KG1 (cell line): ENCODE results near the gene KIF16B.

ENCODE experiments used
- DNase-seq: peaks from one replicate; lab custom pipeline; 2025; lab: John Stamatoyannopoulos, UW

Gene KIF16B

DNA sequence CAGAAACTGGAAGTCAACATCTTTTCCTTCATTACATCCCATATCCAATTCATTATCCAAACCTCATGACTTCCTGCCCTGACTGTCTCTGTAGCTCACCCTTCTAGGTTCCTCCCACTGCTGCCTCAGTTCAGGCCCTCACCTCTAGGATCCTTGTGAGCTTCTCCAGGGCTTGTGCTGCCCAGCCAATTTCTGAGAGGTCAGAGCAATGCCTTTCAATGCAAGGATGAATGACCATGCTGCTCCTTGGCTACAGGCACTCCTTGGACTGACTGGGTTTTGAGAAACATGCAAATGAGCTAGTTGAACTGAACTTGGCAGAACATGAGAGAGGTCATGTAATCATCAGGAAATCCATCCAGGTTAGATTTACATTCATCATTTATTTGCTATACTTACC, 173.4 kb downstream of the KIF16B start:
- DNase-seq = no peak

GRCh38 chr20:16397086-16397485, 176.2 kb downstream of the KIF16B start:
- no peak for DNase-seq

GRCh38 chr20:16395366-16395765, 177.9 kb downstream of the KIF16B start:
- no peak for DNase-seq

DNA sequence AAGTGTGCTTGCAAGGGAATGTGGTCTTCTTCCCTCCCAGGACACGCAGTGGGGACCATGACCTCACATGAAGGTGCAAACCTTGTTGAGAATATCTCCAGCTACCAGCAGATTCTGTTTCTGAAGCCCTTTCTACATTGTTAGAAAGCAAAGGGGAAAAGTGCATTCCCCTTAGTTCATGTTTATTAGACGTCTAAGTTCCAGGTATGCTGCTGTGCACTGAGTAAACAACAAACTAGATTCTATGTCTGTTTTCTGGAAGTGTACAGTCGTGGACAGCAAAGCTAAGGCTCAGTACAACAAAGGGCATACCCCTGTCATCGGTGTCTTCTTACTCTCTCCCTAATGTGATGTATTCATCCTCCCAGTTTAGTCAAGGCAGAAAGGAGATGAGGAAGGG, 178.5 kb downstream of the KIF16B start:
- DNase-seq = no peak

- no peak for DNase-seq
Measured at GRCh38 chr20:16393836-16394235, 179.4 kb downstream of the KIF16B start.

- no peak for DNase-seq
Measured at GRCh38 chr20:16393297-16393696, 180.0 kb downstream of the KIF16B start.

DNA sequence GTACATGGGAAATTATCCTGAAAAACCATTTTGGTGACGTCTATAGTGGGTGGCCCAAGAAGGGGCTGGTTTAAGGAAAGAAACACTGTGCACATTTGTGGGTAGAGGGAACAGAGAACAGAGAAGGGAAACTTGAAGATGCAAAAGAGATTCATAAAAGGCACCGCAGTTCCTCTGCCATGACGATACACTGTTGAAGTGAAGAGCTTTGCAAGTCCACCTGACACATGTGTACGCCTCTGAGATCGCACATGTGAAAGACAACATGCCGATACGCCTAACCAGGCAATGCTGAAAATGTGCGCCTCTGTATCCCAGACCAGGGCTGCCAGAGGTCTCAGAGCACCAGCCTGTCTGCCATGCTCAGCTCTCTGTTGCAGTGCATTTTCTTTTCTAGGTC, 180.9 kb downstream of the KIF16B start:
- no peak for DNase-seq

DNA sequence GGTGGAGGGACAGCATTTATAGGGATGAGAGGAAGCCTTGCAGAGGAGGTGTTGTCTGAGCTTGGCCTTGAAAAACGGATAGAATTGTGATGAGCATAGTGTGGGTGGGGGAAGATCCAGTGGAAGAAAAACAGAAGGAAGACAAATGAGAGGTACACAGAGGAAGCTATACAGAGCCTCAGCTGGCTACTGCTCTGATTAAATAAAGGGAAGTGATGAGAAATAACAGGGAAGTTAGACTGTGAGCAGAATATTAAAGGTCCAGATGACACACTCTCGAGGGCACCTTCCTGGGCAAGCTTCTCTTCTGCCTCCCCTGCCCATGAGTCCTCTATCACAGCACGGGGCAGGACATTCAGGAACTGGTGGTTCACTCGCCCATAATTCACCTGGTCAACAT, 182.3 kb downstream of the KIF16B start:
- DNase-seq = no peak

GRCh38 chr20:16388731-16389130, 184.5 kb downstream of the KIF16B start:
- DNase-seq = no peak

GRCh38 chr20:16387666-16388065, 185.6 kb downstream of the KIF16B start:
- no peak for DNase-seq

- no peak for DNase-seq
Measured at GRCh38 chr20:16385891-16386290, 187.4 kb downstream of the KIF16B start.

DNA sequence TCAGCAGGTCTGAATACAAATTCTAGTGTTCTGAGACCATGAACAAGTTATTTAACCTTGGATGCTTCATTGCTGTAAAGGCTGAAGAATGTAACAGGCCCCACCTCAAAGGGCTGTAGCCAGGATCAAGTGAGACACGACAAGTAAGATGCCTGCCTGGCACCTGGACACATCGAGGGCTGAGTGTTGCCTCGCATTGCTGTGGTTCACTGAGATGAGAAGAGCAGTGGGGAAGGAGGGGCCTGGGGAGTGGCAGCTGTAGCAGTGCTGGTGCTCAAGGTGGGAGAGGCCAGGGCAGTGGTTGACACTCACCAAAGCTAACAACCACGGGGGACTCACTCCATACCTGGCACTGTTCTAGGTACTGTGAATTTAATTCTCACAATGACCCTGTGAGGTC, 187.8 kb downstream of the KIF16B start:
- DNase-seq = no peak

DNA sequence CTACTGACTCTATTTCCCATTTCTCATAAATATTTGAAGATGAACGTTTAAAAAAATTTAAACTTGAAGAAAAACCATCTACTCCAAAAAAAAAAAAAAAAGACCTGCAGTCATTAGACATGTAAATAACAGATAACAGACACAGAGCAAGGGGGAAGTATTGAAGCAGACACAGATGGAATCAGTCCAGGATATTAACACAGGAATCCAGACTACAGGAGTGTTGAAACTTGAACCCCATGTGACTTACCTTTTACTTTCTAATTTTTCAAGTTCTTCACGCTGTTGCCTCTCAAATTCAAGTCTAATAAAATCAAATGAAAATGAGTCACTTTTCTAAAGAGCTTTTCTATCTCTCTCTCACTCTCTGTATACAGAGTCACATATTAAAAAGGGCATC, 191.8 kb downstream of the KIF16B start:
- no peak for DNase-seq

DNA sequence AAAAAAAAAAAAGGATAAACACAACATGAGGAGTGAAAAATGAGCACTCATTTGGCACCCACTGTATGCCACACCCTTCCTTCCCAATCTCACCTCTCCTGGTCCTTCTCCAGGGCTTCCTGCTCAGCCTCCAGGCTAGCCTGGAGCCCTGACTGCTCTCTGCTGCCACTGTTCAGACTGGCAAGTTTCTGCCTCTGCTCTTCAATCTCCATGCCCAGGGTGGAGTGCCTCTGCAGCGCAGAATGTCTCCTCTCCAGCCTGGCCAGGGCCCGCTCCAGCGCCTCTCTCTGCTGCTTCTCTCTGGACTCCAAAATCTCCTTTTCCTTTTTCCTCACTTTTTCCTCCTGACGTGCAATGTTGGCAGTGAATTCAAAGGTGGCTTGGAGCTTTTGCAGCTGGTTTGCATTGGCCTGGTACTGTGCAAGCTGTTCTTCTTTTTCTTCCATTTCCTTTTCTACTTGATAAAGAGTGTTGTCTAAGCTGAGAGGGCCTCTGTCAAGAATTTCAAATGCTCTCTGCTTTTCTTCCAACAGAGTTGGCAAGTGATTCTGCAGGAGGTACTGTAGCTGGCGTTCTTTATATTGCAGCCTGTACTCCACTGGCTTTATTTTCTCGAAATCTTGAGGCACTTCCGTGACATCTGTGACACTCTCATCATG, 194.4 kb downstream of the KIF16B start:
- no peak for DNase-seq

GRCh38 chr20:16378122-16378521, 195.1 kb downstream of the KIF16B start:
- no peak for DNase-seq

DNA sequence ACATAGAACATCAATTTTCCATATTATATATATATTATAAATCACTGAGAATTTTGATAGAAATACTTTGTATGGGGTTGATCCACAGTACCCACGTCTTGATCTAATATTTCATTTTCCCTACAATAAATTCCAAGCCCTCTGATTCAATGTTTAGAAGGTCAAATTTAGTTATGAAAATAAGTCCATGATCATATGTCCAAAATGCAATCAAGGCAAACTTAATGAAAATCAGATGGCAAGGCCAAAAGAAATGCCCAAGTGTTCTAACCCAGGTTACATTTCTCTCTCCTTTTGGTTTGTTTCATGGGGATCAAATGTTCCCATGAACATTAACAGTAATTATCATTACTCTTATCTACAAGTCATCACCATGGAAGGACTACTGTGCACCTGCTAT, 203.8 kb downstream of the KIF16B start:
- DNase-seq = no peak

- DNase-seq = no peak
Measured at GRCh38 chr20:16368645-16369292, 204.5 kb downstream of the KIF16B start.

GRCh38 chr20:16367948-16368560, 205.2 kb downstream of the KIF16B start:
- no peak for DNase-seq

DNA sequence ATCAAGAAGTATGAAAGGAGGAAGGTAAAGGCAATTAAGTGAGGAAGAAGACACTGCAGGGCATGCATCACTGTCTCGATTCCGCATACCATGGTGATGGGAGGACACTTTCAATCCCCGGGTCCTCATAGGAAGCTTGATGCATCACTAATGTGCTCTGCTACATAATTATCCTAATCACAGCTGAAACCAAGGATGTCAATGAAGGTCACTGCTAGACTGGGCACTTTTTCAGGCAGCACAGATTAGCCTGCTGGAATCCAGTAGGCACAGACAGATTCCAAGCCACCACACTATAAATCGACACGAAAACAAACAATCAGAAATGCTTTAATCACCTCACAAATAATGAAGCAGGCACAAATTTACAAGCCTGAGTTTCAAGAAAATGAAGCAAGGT, 206.7 kb downstream of the KIF16B start:
- no peak for DNase-seq

DNA sequence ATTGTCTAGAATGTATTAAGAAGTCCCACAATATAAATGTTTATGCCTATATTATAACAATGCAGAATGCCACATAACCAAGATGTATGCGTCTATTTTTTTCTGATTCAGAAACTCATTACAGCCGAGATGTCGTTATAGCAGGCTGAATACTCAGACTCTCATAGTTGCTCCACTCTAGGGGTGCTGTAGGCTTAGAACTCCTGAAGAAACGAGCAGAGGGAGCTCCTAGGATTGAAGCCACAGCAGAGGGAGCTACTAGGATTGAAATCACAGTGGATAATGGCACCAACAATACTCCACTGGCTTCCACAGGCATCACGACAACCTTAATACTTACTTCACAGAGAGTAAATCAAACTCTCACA, 208.9 kb downstream of the KIF16B start:
- DNase-seq = no peak

GRCh38 chr20:16363506-16364319, 209.5 kb downstream of the KIF16B start:
- no peak for DNase-seq

DNA sequence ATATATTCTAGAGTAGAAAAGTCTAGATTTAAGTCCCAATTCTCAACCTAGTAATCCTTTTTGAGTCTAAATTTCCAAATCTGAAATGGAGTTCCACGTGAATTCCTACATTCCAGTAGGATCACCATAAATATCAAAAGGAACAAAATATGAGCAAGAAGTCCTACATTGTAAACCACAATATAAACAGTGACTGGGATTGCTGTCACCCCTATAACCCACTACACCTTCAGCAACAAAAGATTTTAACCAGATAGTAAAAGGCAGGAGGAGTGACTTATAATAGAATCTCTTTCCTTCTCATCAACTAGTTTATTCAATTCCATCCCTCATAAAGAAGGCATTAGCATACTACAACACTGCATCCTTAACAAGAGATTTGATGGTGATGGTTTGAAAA, 210.6 kb downstream of the KIF16B start:
- no peak for DNase-seq

DNA sequence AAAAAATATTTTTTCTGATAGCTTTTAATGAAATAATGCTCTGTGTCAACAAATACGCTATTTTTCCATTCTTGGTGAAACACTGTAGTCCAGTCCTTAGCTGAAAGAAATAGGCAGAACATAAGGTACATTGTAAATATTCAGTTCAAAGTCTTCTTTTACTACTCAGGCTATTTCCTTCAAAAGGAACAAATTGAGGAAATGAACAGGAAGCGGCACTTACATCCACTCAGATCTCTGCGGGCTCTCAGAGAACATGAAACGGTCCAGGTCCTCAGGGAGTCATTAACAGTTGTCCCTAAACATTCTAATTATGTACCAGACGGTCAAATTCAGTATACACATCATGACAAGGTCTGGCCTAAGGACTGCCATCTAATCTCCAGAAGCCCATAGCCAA, 212.6 kb downstream of the KIF16B start:
- no peak for DNase-seq
